ENCODE results near the gene C3orf18. TPM values are rescaled to one million over a fixed set of nuclear protein-coding genes. Genes with fewer than 3 reads are reported as not detected.

Gene C3orf18
- total RNA-seq, 5 donors from 2014 or later (not counting 1 experiment from before 2014, with no cell fraction given): 15.3 to 24.7 (median 19.5) TPM

- no peak for ATAC-seq (replicated peaks in 1 of 4)
- POLR2A ChIA-PET: no interaction called here
These were observed 3.9 kb upstream of the C3orf18 start for GRCh38 chr3:50571486-50571885.

GRCh38 chr3:50570508-50571279, 3.1 kb upstream of the C3orf18 start:
- peak overlapping the region; percentile 88 for H3K27ac ChIP-seq (ENCODE audit: low read length)
- CTCF ChIA-PET: interaction anchor here (0.5 to 6.3 kb wide), 11 partner anchors 16 to 1666 kb away, joined by 3 to 139 read pairs (median 6); partner anchors contain the start of genes CISH (in 2 of the 2) and MAPKAPK3 (in 1 of the 2)
- POLR2A ChIA-PET: interaction anchor here in 1 of 2 donors (1.2 kb wide), 1 partner anchor 41 kb away, joined by 3 read pairs; the partner anchor contains the start of gene CISH
- 100% methylated on average over 1 of the region's 5 CpGs for WGBS (ENCODE audit: insufficient coverage)
- ATAC-seq (replicated peaks in 1 of 4) (no peak), DNase-seq (no peak)
- H3K4me1 ChIP-seq (ENCODE audit: control insufficient read depth in 1 of 2, extremely low read depth in 1 of 2, insufficient read depth in 2 of 2, low read length in 2 of 2): peaks cover 42 to 89% of the 10 kb centered on the region in 2 experiments
- Mint-ChIP-seq H3K4me1 (peaks cover 76 to 85% (median 78%) of the 10 kb centered on the region in 3 donors), H3K27me3 (no peaks in the 10 kb centered on the region), H3K4me3 (peak overlapping the region; percentile 84 to 93 (median 90)), H3K36me3 (no peaks in the 10 kb centered on the region), H3K9me3 (no peaks in the 10 kb centered on the region), H3K27ac (peak overlapping the region; percentile 95 to 98)
- H3K4me3 ChIP-seq (ENCODE audit: control insufficient read depth in 1 of 2, extremely low read depth in 1 of 2, low read length in 1 of 2): no peak overlapping the region
- peaks cover 0 to 7% of the 10 kb centered on the region in 2 donors for H3K36me3 ChIP-seq (ENCODE audit: control insufficient read depth in 2 of 2, extremely low read depth in 1 of 2, insufficient read depth in 1 of 2, low read length in 1 of 2)
- H3K9me3 ChIP-seq: no peaks in the 10 kb centered on the region
- no peaks in the 10 kb centered on the region for H3K27me3 ChIP-seq (replicated peaks in 1 of 2; ENCODE audit: control insufficient read depth in 2 of 2, extremely low read depth in 1 of 2, insufficient read depth in 2 of 2, low read length in 1 of 2)

More at GRCh38 chr3:50571486-50571885, 3.9 kb upstream of the C3orf18 start:
- CTCF ChIA-PET: interaction anchor here (0.5 to 6.3 kb wide), 8 partner anchors 16 to 1667 kb away, joined by 3 to 139 read pairs (median 14); partner anchors contain the start of genes CISH (in 2 of the 2) and MAPKAPK3 (in 1 of the 2)
- no peaks in the 10 kb centered on the region for H3K9me3 ChIP-seq
- H3K36me3 ChIP-seq (ENCODE audit: control insufficient read depth in 2 of 2, extremely low read depth in 1 of 2, insufficient read depth in 1 of 2, low read length in 1 of 2): peaks cover 2 to 7% of the 10 kb centered on the region in 2 donors
- H3K27me3 Mint-ChIP-seq: no peaks in the 10 kb centered on the region
- H3K4me1 Mint-ChIP-seq: peaks cover 77 to 86% (median 81%) of the 10 kb centered on the region in 3 donors
- no peaks in the 10 kb centered on the region for H3K27me3 ChIP-seq (replicated peaks in 1 of 2; ENCODE audit: control insufficient read depth in 2 of 2, extremely low read depth in 1 of 2, insufficient read depth in 2 of 2, low read length in 1 of 2)
- H3K4me3 Mint-ChIP-seq: peak overlapping the region in 2 of 3 donors; percentile 17 to 84
- H3K4me3 ChIP-seq (ENCODE audit: control insufficient read depth in 1 of 2, extremely low read depth in 1 of 2, low read length in 1 of 2): no peak overlapping the region
- no peak for DNase-seq
- H3K4me1 ChIP-seq (ENCODE audit: control insufficient read depth in 1 of 2, extremely low read depth in 1 of 2, insufficient read depth in 2 of 2, low read length in 2 of 2): peaks cover 42 to 93% of the 10 kb centered on the region in 2 experiments
- H3K9me3 Mint-ChIP-seq: no peaks in the 10 kb centered on the region
- H3K27ac Mint-ChIP-seq: peak overlapping the region; percentile 95 to 98
- H3K27ac ChIP-seq (ENCODE audit: low read length): no peak overlapping the region
- no peaks in the 10 kb centered on the region for H3K36me3 Mint-ChIP-seq
- no CpG with 5 or more reads among the region's 4 CpGs for WGBS (ENCODE audit: insufficient coverage)

- Mint-ChIP-seq H3K9me3 (no peaks in the 10 kb centered on the region), H3K36me3 (no peaks in the 10 kb centered on the region), H3K4me3 (peak within 1 kb of the TSS; percentile 84 to 93 (median 90)), H3K4me1 (peaks cover 62 to 76% (median 69%) of the 10 kb centered on the region in 3 donors), H3K27me3 (no peaks in the 10 kb centered on the region), H3K27ac (peak within 1 kb of the TSS; percentile 97 to 98)
- H3K9me3 ChIP-seq: no peaks in the 10 kb centered on the region
- H3K36me3 ChIP-seq (ENCODE audit: control insufficient read depth in 2 of 2, extremely low read depth in 1 of 2, insufficient read depth in 1 of 2, low read length in 1 of 2): peaks cover 0 to 7% of the 10 kb centered on the region in 2 donors
- ATAC-seq (replicated peaks in 1 of 4): peak; percentile 58 to 69 (median 64)
- no peaks in the 10 kb centered on the region for H3K27me3 ChIP-seq (replicated peaks in 1 of 2; ENCODE audit: control insufficient read depth in 2 of 2, extremely low read depth in 1 of 2, insufficient read depth in 2 of 2, low read length in 1 of 2)
- DNase-seq: peak; percentile 74 to 94 (median 86)
- ChIA-PET POLR2A (interaction anchor here in 1 of 2 donors (0.6 to 0.9 kb wide), 2 partner anchors 42 to 96 kb away, joined by 3 read pairs; no protein-coding TSS in a partner anchor), CTCF (interaction anchor here (0.5 to 6.3 kb wide), 8 partner anchors 20 to 954 kb away, joined by 3 to 139 read pairs (median 6); partner anchors contain the start of genes CISH (in 2 of the 2) and MAPKAPK3 (in 1 of the 2))
- peak within 1 kb of the TSS; percentile 90 to 95 for H3K4me3 ChIP-seq (ENCODE audit: control insufficient read depth in 1 of 2, extremely low read depth in 1 of 2, low read length in 1 of 2)
- WGBS (ENCODE audit: insufficient coverage): under 1% methylated on average over 53 of the region's 55 CpGs
- peak within 1 kb of the TSS; percentile 88 for H3K27ac ChIP-seq (ENCODE audit: low read length)
- H3K4me1 ChIP-seq (ENCODE audit: control insufficient read depth in 1 of 2, extremely low read depth in 1 of 2, insufficient read depth in 2 of 2, low read length in 2 of 2): peaks cover 34 to 74% of the 10 kb centered on the region in 2 experiments
These were observed 1.6 kb upstream of the C3orf18 start, which contains the start of gene HEMK1 for GRCh38 chr3:50568947-50569749. TSS of gene HEMK1 (plus strand) at chr3:50569522. CDS start at chr3:50571105, 1,583 bp downstream.

GRCh38 chr3:50567011-50567385, 549 bp downstream of the C3orf18 start:
- Histone ChIP-seq H3K36me3 (ENCODE audit: control insufficient read depth in 2 of 2, extremely low read depth in 1 of 2, insufficient read depth in 1 of 2, low read length in 1 of 2) (peaks cover 0 to 7% of the 10 kb centered on the region in 2 donors), H3K27me3 (replicated peaks in 1 of 2; ENCODE audit: control insufficient read depth in 2 of 2, extremely low read depth in 1 of 2, insufficient read depth in 2 of 2, low read length in 1 of 2) (no peaks in the 10 kb centered on the region), H3K4me3 (ENCODE audit: control insufficient read depth in 1 of 2, extremely low read depth in 1 of 2, low read length in 1 of 2) (peak overlapping the region; percentile 64 to 71), H3K9me3 (no peaks in the 10 kb centered on the region), H3K27ac (ENCODE audit: low read length) (peak overlapping the region; percentile 71), H3K4me1 (ENCODE audit: control insufficient read depth in 1 of 2, extremely low read depth in 1 of 2, insufficient read depth in 2 of 2, low read length in 2 of 2) (peaks cover 15 to 52% of the 10 kb centered on the region in 2 experiments)
- Mint-ChIP-seq H3K4me1 (peaks cover 41 to 54% (median 48%) of the 10 kb centered on the region in 3 donors), H3K36me3 (no peaks in the 10 kb centered on the region), H3K9me3 (no peaks in the 10 kb centered on the region), H3K27ac (peak overlapping the region in 1 of 2 donors; percentile 61), H3K27me3 (no peaks in the 10 kb centered on the region), H3K4me3 (peak overlapping the region; percentile 84 to 90 (median 87))
- no peak for DNase-seq
- ATAC-seq (replicated peaks in 1 of 4): no peak
- POLR2A ChIA-PET: interaction anchor here (0.6 to 0.8 kb wide), 3 partner anchors 45 to 745 kb away, joined by 3 to 6 read pairs (median 3); partner anchors contain the start of gene CISH (in 1 of the 2)
- WGBS (ENCODE audit: insufficient coverage): 63% methylated on average over 4 of the region's 11 CpGs
- CTCF ChIA-PET: interaction anchor here (0.6 to 6.3 kb wide), 10 partner anchors 22 to 1089 kb away, joined by 3 to 96 read pairs (median 5); partner anchors contain the start of genes CISH (in 2 of the 2) and MAPKAPK3 (in 1 of the 2)

GRCh38 chr3:50564321-50564720, 3.2 kb downstream of the C3orf18 start:
- 75% methylated on average over 1 of the region's 1 CpG for WGBS (ENCODE audit: insufficient coverage)
- peaks cover 20 to 29% (median 27%) of the 10 kb centered on the region in 3 donors for H3K4me1 Mint-ChIP-seq
- CTCF ChIA-PET: interaction anchor here in 1 of 2 donors (0.6 kb wide), 1 partner anchor 475 kb away, joined by 4 read pairs; no protein-coding TSS in a partner anchor
- Histone ChIP-seq H3K4me1 (ENCODE audit: control insufficient read depth in 1 of 2, extremely low read depth in 1 of 2, insufficient read depth in 2 of 2, low read length in 2 of 2) (peaks cover 8 to 28% of the 10 kb centered on the region in 2 experiments), H3K27me3 (replicated peaks in 1 of 2; ENCODE audit: control insufficient read depth in 2 of 2, extremely low read depth in 1 of 2, insufficient read depth in 2 of 2, low read length in 1 of 2) (no peaks in the 10 kb centered on the region), H3K36me3 (ENCODE audit: control insufficient read depth in 2 of 2, extremely low read depth in 1 of 2, insufficient read depth in 1 of 2, low read length in 1 of 2) (no peaks in the 10 kb centered on the region), H3K9me3 (no peaks in the 10 kb centered on the region), H3K27ac (ENCODE audit: low read length) (no peak overlapping the region), H3K4me3 (ENCODE audit: control insufficient read depth in 1 of 2, extremely low read depth in 1 of 2, low read length in 1 of 2) (no peak overlapping the region)
- H3K27me3 Mint-ChIP-seq: no peaks in the 10 kb centered on the region
- no peaks in the 10 kb centered on the region for H3K9me3 Mint-ChIP-seq
- no peaks in the 10 kb centered on the region for H3K36me3 Mint-ChIP-seq
- H3K4me3 Mint-ChIP-seq: no peak overlapping the region
- DNase-seq (no peak), ATAC-seq (replicated peaks in 1 of 4) (no peak)
- peak overlapping the region in 1 of 2 donors; percentile 5 for H3K27ac Mint-ChIP-seq
- POLR2A ChIA-PET: no interaction called here
